Heart right ventricle (tissue), 16 donors: ENCODE data around the gene CCDC122. TPM values are rescaled to one million over a fixed set of nuclear protein-coding genes. Genes with fewer than 3 reads are reported as not detected.

Experiments used
- ATAC-seq, 8 donors: fragments of 200-7000 bp; cut with Tn5 transposase; one replicate each; pipeline ENCODE4 v1.9.1; 2020; ENCODE audit warnings: mild to moderate bottlenecking in 8 of 8, moderate library complexity in 8 of 8, moderate number of reproducible peaks in 1 of 8
- DNase-seq, 2 donors: peaks; one replicate each; pipeline ENCODE4 v3.0.0-alpha.2; 2020
- H3K27ac ChIP-seq, 10 donors: fragments of 200-600 bp; sonication (generic) in 2 of 10; one replicate each; pipeline versions ENCODE4 v1.5.0 to v1.8.0; 2020 to 2022; ENCODE audit warnings: mild to moderate bottlenecking in 3 of 10
- H3K27me3 ChIP-seq, 7 donors: fragments of 200-600 bp; one replicate each; pipeline ENCODE4 v1.8.0; 2021 to 2022; ENCODE audit warnings: mild to moderate bottlenecking in 2 of 7
- H3K36me3 ChIP-seq, 9 donors: fragments of 200-600 bp; sonication (generic) in 1 of 9; one replicate each; pipeline versions ENCODE4 v1.5.0 to v1.8.0; 2020 to 2022; ENCODE audit warnings: mild to moderate bottlenecking in 2 of 9
- H3K4me1 ChIP-seq, 9 donors: fragments of 200-600 bp; sonication (generic) in 1 of 9; one replicate each; pipeline versions ENCODE4 v1.5.0 to v1.8.0; 2020 to 2022; ENCODE audit warnings: mild to moderate bottlenecking in 4 of 9
- H3K4me3 ChIP-seq, 10 donors: fragments of 200-600 bp; sonication (generic) in 2 of 10; one replicate each; pipeline versions ENCODE4 v1.5.0 to v1.8.0; 2020 to 2022; ENCODE audit warnings: mild to moderate bottlenecking in 7 of 10, moderate library complexity in 2 of 10
- H3K9me3 ChIP-seq, 11 donors: fragments of 200-600 bp in 10 of 11; sonication (generic) in 2 of 11; one replicate each; pipeline versions ENCODE4 v1.5.0 to v1.8.0; 2013 to 2022; ENCODE audit warnings: mild to moderate bottlenecking in 2 of 11, control low read depth in 1 of 11, moderate library complexity in 1 of 11
- WGBS, 2 donors: extraction: QIAGEN DNeasy Blood & Tissue Kit; methylation state at CpG; one replicate each; pipeline ENCODE4 v1.1.7; 2013; ENCODE audit warnings: inconsistent platforms in 1 of 2; 5-methylcytosine and 5-hydroxymethylcytosine counted together
- intact Hi-C, 10 donors: fragments of 100-400 bp; cut with DNase I; formaldehyde crosslinking; loops; one replicate each; pipeline versions ENCODE4 v1.11.1 to v1.14.2; 2022
- polyA plus RNA-seq, 2 donors: library from polyadenylated mRNA; stranded (reverse); fragments of 200-250 nt; gene quantifications; one replicate each; pipeline ENCODE4 v1.2.3, GENCODE V29; 2013
- total RNA-seq, 10 donors: library from RNA; stranded (reverse); fragmentation: NEBNext Ultra II Directional in 3 of 10; extraction: Animal tissue kit (Norgen Biotek cat#: 25700) in 3 of 10; gene quantifications; one replicate each; pipeline versions ENCODE4 v1.2.1 to v1.2.4, GENCODE V29; 2021 to 2023
- TF ChIP-seq, protein P1 (sequence below), 9 donors: fragments of 200-600 bp; sonication (generic) in 2 of 9; IDR thresholded peaks; one replicate each; pipeline versions ENCODE4 v1.5.0 to v1.8.0; 2021 to 2022; ENCODE audit warnings: antibody characterized with exemption in 9 of 9, mild to moderate bottlenecking in 5 of 9, moderate library complexity in 1 of 9
- donor health status: Arrhythmogenic right ventricular cardiomyopathy.
- donor health status: ischemic (EF 13 %, LVEDD 7.1; RV severe dilation, severe dysfunction).
- donor health status: healthy with polysubstance abuse.
- donor health status: DM: no; HTN: yes; CAD: no.
- donor health status: DM: no; HTN: no; CAD: no.
- donor health status: ischemic (EF 25% LVEDD 6.9; RV normal size, moderate dysfunction).
- donor health status: ischemic (EF 25% LVEDD 5.7; RV mildly dilated, moderate dysfunction).
- donor health status: healthy.
- donor health status: DM: yes; HTN: yes; CAD: no.
- donor health status: Ischemic cardiomyopathy.
- donor health status: ischemic (EF 35%, LVEDD 5.7; RV mildly dilated, moderate dysfunction).
- donor health status: nonischemic (EF 11% LVEDD 7.7; RV severe dilation, severe dysfunction).
- donor health status: DM: yes; HTN: yes; CAD: no.
- donor health status: PGD.
- donor health status: ischemic (EF 29% LVEDD 5.4; RV normal size, mild dysfunction).
- donor health status: nonischemic (EF 23%, LVEDD 6.1; RV moderate dilation, normal function).

CCDC122 gene
- total and polyA plus RNA-seq, 12 donors: 1.6 to 16.0 (median 7.3) TPM

DNA sequence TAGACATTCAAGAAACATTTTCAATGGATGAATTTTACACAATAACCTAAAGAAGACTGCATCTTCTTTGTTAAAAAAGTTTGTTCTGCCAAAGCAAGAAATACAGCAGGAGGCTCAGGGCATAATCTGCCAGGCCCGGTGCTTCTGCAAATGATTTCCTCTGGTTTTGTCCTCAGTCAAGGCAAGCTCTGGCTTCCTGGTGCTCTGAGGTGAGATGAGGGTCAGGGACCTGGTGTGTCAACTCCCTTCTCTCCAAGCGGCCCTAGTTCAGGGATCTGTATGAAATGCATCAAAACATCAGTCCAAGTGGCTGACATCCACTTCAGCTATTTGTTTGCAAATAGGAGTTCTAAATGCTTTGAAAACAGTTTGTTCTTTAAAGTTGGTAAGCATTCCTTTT lies 31.7 kb upstream of the CCDC122 start:
- H3K27me3 ChIP-seq: peaks cover 0 to 72% (median 0%) of the 10 kb centered on the region in 7 donors
- DNase-seq (no peak), ATAC-seq (peak in 1 of 8 donors; percentile 61)
- no peaks in the 10 kb centered on the region for H3K36me3 ChIP-seq
- H3K27ac ChIP-seq: peak overlapping the region in 3 of 10 donors; percentile 6 to 49 (median 34)
- H3K9me3 ChIP-seq: no peaks in the 10 kb centered on the region
- intact Hi-C loops: loop anchor here in 3 of 10 donors (2.0 to 10.0 kb wide), 3 partner anchors 76 to 528 kb away; no protein-coding TSS in a partner anchor
- TF ChIP-seq, protein P1, sequence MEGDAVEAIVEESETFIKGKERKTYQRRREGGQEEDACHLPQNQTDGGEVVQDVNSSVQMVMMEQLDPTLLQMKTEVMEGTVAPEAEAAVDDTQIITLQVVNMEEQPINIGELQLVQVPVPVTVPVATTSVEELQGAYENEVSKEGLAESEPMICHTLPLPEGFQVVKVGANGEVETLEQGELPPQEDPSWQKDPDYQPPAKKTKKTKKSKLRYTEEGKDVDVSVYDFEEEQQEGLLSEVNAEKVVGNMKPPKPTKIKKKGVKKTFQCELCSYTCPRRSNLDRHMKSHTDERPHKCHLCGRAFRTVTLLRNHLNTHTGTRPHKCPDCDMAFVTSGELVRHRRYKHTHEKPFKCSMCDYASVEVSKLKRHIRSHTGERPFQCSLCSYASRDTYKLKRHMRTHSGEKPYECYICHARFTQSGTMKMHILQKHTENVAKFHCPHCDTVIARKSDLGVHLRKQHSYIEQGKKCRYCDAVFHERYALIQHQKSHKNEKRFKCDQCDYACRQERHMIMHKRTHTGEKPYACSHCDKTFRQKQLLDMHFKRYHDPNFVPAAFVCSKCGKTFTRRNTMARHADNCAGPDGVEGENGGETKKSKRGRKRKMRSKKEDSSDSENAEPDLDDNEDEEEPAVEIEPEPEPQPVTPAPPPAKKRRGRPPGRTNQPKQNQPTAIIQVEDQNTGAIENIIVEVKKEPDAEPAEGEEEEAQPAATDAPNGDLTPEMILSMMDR (IDR thresholded peaks at IDR 0.05): no peak
- H3K4me1 ChIP-seq: peaks cover 0 to 31% (median 18%) of the 10 kb centered on the region in 9 donors
- no peak overlapping the region for H3K4me3 ChIP-seq
- 25 to 28% methylated on average over 2 of the region's 2 CpGs for WGBS, 2 donors

GRCh38 chr13:43910856-43911255 lies 31.3 kb upstream of the CCDC122 start:
- DNase-seq (no peak), ATAC-seq (no peak)
- intact Hi-C loops: loop anchor here in 3 of 10 donors (2.0 to 10.0 kb wide), 3 partner anchors 76 to 528 kb away; no protein-coding TSS in a partner anchor
- TF ChIP-seq, protein P1 (IDR thresholded peaks at IDR 0.05): no peak
- peaks cover 0 to 67% (median 0%) of the 10 kb centered on the region in 7 donors for H3K27me3 ChIP-seq
- H3K4me1 ChIP-seq: peaks cover 0 to 31% (median 18%) of the 10 kb centered on the region in 9 donors
- peak overlapping the region in 2 of 10 donors; percentile 6 to 49 for H3K27ac ChIP-seq
- no peak overlapping the region for H3K4me3 ChIP-seq
- no peaks in the 10 kb centered on the region for H3K36me3 ChIP-seq
- H3K9me3 ChIP-seq: no peaks in the 10 kb centered on the region

DNA sequence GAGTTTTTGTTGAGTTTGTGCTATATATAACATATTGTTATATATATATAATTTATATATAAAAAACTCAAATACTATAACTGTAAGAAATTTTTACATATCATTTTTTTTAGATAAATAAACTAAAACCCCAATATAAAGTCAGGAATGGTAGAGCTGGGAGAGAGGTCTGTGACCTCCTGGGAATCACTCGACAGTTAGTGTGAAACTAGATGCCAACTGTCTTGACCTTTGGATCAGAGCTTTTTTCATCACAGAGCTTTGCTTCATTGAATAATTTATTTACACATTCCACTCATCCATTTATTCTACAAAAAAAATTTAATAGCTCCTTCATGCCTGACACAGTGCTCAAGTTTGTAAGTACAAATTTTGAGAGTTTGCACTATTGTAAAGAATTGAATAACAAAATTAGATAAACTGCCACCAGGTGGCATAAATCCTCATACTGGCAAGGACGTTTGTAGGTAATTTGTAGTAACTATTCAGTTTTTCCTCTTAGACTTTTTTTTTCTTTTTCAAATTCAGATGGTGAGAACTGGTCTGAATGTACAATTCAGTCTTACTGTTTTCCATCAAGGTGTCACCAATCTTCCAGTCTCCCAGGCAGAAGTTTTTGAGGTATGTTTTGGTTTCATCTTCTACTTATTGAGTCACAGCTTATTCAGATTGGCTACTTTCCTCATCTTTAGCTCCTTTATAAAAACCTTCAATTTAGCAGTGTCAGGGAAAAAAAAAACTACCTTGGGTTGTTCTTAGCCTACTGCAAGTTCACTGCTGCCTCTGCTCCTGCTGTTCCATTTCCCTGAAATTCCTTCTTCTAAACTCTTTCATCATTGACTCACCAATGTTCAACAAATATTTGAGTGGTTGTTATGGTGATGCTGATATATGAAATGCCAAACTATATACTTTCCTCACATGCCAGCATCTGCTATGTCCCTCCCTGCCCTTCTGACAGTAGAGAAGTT lies 28.9 kb upstream of the CCDC122 start:
- Histone ChIP-seq H3K9me3 (no peaks in the 10 kb centered on the region), H3K36me3 (no peaks in the 10 kb centered on the region), H3K4me1 (peaks cover 0 to 34% (median 18%) of the 10 kb centered on the region in 9 donors), H3K27me3 (peaks cover 0 to 43% (median 0%) of the 10 kb centered on the region in 7 donors), H3K27ac (peak overlapping the region in 2 of 10 donors; percentile 9 to 16), H3K4me3 (no peak overlapping the region)
- intact Hi-C loops: loop anchor here (1.0 to 10.0 kb wide), 19 partner anchors 74 to 1066 kb away; no protein-coding TSS in a partner anchor
- WGBS, 2 donors: 25 to 30% methylated on average over 2 of the region's 2 CpGs
- DNase-seq (no peak), ATAC-seq (peak in 2 of 8 donors; percentile 36 to 39)
- TF ChIP-seq, protein P1 (IDR thresholded peaks at IDR 0.05): peak; percentile 34 to 77 (median 60)

- Histone ChIP-seq H3K4me3 (no peak overlapping the region), H3K27me3 (peaks cover 0 to 18% (median 0%) of the 10 kb centered on the region in 7 donors), H3K27ac (no peak overlapping the region), H3K4me1 (peaks cover 0 to 17% (median 5%) of the 10 kb centered on the region in 9 donors), H3K9me3 (no peaks in the 10 kb centered on the region), H3K36me3 (no peaks in the 10 kb centered on the region)
- 0 to 1% methylated on average over 3 of the region's 3 CpGs for WGBS, 2 donors
- TF ChIP-seq, protein P1 (IDR thresholded peaks at IDR 0.05): peak; percentile 65 to 90 (median 81)
- DNase-seq (peak in 1 of 2 donors; percentile 42), ATAC-seq (peak in 6 of 8 donors; percentile 63 to 78 (median 68))
- intact Hi-C loops: loop anchor here (1.0 to 10.0 kb wide), 19 partner anchors 77 to 1069 kb away; no protein-coding TSS in a partner anchor
Measured at GRCh38 chr13:43905435-43906031, 26.0 kb upstream of the CCDC122 start.
